Gastrocnemius medialis (tissue), 4 donors: ENCODE data around the gene TRIP12. TPM values are rescaled to one million over a fixed set of nuclear protein-coding genes. Genes with fewer than 3 reads are reported as not detected.

Source experiments
- ATAC-seq, 2 donors: fragments of 150-250 bp; one replicate each; pipeline ENCODE4 v1.9.1; 2016
- DNase-seq, 2 donors: peaks; one replicate each; pipeline ENCODE4 v3.0.0-alpha.2; 2019
- H3K27ac ChIP-seq, 4 donors: fragments of 200-600 bp; sonication (generic); 1 replicate in 1 of 4; 2 replicates in 3 of 4; pipeline ENCODE4 v1.5.1; 2016 to 2018; ENCODE audit warnings: mild to moderate bottlenecking in 2 of 4, moderate library complexity in 1 of 4
- H3K27me3 ChIP-seq, 3 donors: fragments of 200-600 bp; sonication (generic) in 2 of 3; 1 replicate in 1 of 3; 2 replicates in 2 of 3; pipeline versions ENCODE4 v1.5.1 to v1.6.0; 2016 to 2019; ENCODE audit warnings: mild to moderate bottlenecking in 1 of 3, moderate library complexity in 1 of 3
- H3K36me3 ChIP-seq, 2 donors: fragments of 200-600 bp; sonication (generic) in 1 of 2; one replicate each; pipeline ENCODE4 v1.5.1; 2017 to 2018
- H3K4me1 ChIP-seq, 2 donors: fragments of 200-600 bp; sonication (generic) in 1 of 2; one replicate each; pipeline ENCODE4 v1.5.1; 2016 to 2017; ENCODE audit warnings: mild to moderate bottlenecking in 2 of 2
- H3K4me3 ChIP-seq, 4 donors: fragments of 200-600 bp; sonication (generic) in 3 of 4; 1 replicate in 1 of 4; 2 replicates in 3 of 4; pipeline ENCODE4 v1.5.1; 2016 to 2019; ENCODE audit warnings: mild to moderate bottlenecking in 2 of 4
- H3K9me3 ChIP-seq, 3 donors: fragments of 200-600 bp; sonication (generic) in 2 of 3; 1 replicate in 1 of 3; 2 replicates in 2 of 3; pipeline ENCODE4 v1.5.1; 2016 to 2019
- CTCF ChIP-seq, 5 experiments: fragments of 450-650 bp in 3 of 5; fragments of 200-600 bp in 2 of 5; sonication (generic) in 2 of 5; IDR thresholded peaks in 4 of 5; conservative IDR thresholded peaks in 1 of 5; 1 replicate in 4 of 5; 2 replicates in 1 of 5; pipeline ENCODE4 v1.5.1; 2016 to 2019; ENCODE audit warnings: antibody characterized with exemption in 5 of 5, mild to moderate bottlenecking in 3 of 5, moderate library complexity in 3 of 5
- POLR2A ChIP-seq, 2 donors: fragments of 450-650 bp; IDR thresholded peaks; one replicate each; pipeline ENCODE4 v1.6.1; 2017; ENCODE audit warnings: antibody characterized with exemption in 2 of 2, mild to moderate bottlenecking in 2 of 2, moderate library complexity in 2 of 2
- in situ Hi-C, 4 donors: fragments of 200-750 bp; cut with MboI; loops; one replicate each; pipeline versions ENCODE4 v1.15.0 to v1.8.0; 2017; ENCODE audit warnings: low sequenced_read_pairs in 4 of 4
- intact Hi-C: fragments of 100-400 bp; cut with DNase I; formaldehyde crosslinking; loops from one replicate; pipeline ENCODE4 v1.15.1; 2023; ENCODE audit warnings: low total_unique reads
- total RNA-seq, 4 donors: library from RNA; depleted of rRNA; stranded (reverse); fragments of >200 nt; gene quantifications; one replicate each; pipeline versions ENCODE4 v1.1.0 to v1.2.3, GENCODE V29; 2016

TRIP12 gene
- total RNA-seq, 4 donors from 2014 or later = 122 to 152 (median 141) TPM

- no peaks in the 10 kb centered on the region for H3K9me3 ChIP-seq
- no peak for ATAC-seq
- no peak for DNase-seq
- H3K4me3 ChIP-seq = no peak overlapping the region
- in situ Hi-C loops (no loop called here), intact Hi-C loops (no loop called here)
- H3K4me1 ChIP-seq = peaks cover 18 to 24% of the 10 kb centered on the region in 2 donors
- H3K27me3 ChIP-seq = no peaks in the 10 kb centered on the region
- no peak for TF ChIP-seq POLR2A (IDR thresholded peaks at IDR 0.05)
- TF ChIP-seq CTCF (IDR thresholded peaks at IDR 0.05 in 4 of 5, conservative IDR thresholded peaks at IDR 0.05 in 1 of 5) = no peak
- peaks cover 0 to 24% of the 10 kb centered on the region in 2 donors for H3K36me3 ChIP-seq
- H3K27ac ChIP-seq = no peak overlapping the region
These were observed 46.3 kb downstream of the TRIP12 start for GRCh38 chr2:229875549-229875948.

GRCh38 chr2:229874647-229875046 lies 47.2 kb downstream of the TRIP12 start:
- no peak overlapping the region for H3K27ac ChIP-seq
- H3K9me3 ChIP-seq = no peaks in the 10 kb centered on the region
- H3K27me3 ChIP-seq = no peaks in the 10 kb centered on the region
- H3K36me3 ChIP-seq = peaks cover 0 to 22% of the 10 kb centered on the region in 2 donors
- DNase-seq (no peak), ATAC-seq (no peak)
- TF ChIP-seq POLR2A (IDR thresholded peaks at IDR 0.05) = no peak
- TF ChIP-seq CTCF (IDR thresholded peaks at IDR 0.05 in 4 of 5, conservative IDR thresholded peaks at IDR 0.05 in 1 of 5) = no peak
- peaks cover 25 to 32% of the 10 kb centered on the region in 2 donors for H3K4me1 ChIP-seq
- intact Hi-C loops (no loop called here), in situ Hi-C loops (no loop called here)
- no peak overlapping the region for H3K4me3 ChIP-seq

- no peak overlapping the region for H3K27ac ChIP-seq
- no peak for TF ChIP-seq POLR2A (IDR thresholded peaks at IDR 0.05)
- TF ChIP-seq CTCF (IDR thresholded peaks at IDR 0.05 in 4 of 5, conservative IDR thresholded peaks at IDR 0.05 in 1 of 5) = no peak
- intact Hi-C loops = no loop called here
These were observed 48.7 kb downstream of the TRIP12 start for GRCh38 chr2:229873123-229873581.

GRCh38 chr2:229870903-229871656 lies 50.7 kb downstream of the TRIP12 start:
- H3K27me3 ChIP-seq = no peaks in the 10 kb centered on the region
- intact Hi-C loops (no loop called here), in situ Hi-C loops (no loop called here)
- TF ChIP-seq CTCF (IDR thresholded peaks at IDR 0.05 in 4 of 5, conservative IDR thresholded peaks at IDR 0.05 in 1 of 5) (no peak), POLR2A (IDR thresholded peaks at IDR 0.05) (no peak)
- peaks cover 56 to 58% of the 10 kb centered on the region in 2 donors for H3K4me1 ChIP-seq
- ATAC-seq (no peak), DNase-seq (no peak)
- H3K27ac ChIP-seq = no peak overlapping the region
- H3K4me3 ChIP-seq = no peak overlapping the region
- H3K36me3 ChIP-seq = no peaks in the 10 kb centered on the region
- H3K9me3 ChIP-seq = no peaks in the 10 kb centered on the region

More at GRCh38 chr2:229873123-229873581, 48.7 kb downstream of the TRIP12 start:
- Histone ChIP-seq H3K9me3 (no peaks in the 10 kb centered on the region), H3K36me3 (peaks cover 0 to 7% of the 10 kb centered on the region in 2 donors), H3K4me3 (no peak overlapping the region), H3K27me3 (no peaks in the 10 kb centered on the region), H3K4me1 (peaks cover 40 to 47% of the 10 kb centered on the region in 2 donors)
- DNase-seq (no peak), ATAC-seq (no peak)
- in situ Hi-C loops = no loop called here
